ENCODE data around the gene DNMT1. TPM values are rescaled to one million over a fixed set of nuclear protein-coding genes. Genes with fewer than 3 reads are reported as not detected.
"Not testable (repeated sequence)": the region's sequence is repeated elsewhere in the genome, so short reads cannot be mapped to it uniquely, and the experiment has no call there.

DNMT1 gene
- total RNA-seq, 1 experiment from 2014 or later: 210 TPM

GRCh38 chr19:10167459-10167858 is 27.3 kb downstream of the DNMT1 start:
- DNase-seq (ENCODE audit: low spot score): no peak
- ATAC-seq: no peak
- TF ChIP-seq ZNF121 (CRISPR knock-in tag; IDR thresholded peaks at IDR 0.05) (no peak), IRF1 (CRISPR knock-in tag; IDR thresholded peaks at IDR 0.05) (no peak), SOX15 (CRISPR knock-in tag; IDR thresholded peaks at IDR 0.05) (no peak), KAT7 (CRISPR knock-in tag; IDR thresholded peaks at IDR 0.05; ENCODE audit: borderline replicate concordance) (no peak), ZNF512 (CRISPR knock-in tag; IDR thresholded peaks at IDR 0.05; ENCODE audit: borderline replicate concordance) (no peak), ZSCAN18 (CRISPR knock-in tag; IDR thresholded peaks at IDR 0.05) (no peak), SP1 (CRISPR knock-in tag; conservative IDR thresholded peaks at IDR 0.05) (no peak), ZNF532 (CRISPR knock-in tag; IDR thresholded peaks at IDR 0.05; ENCODE audit: borderline replicate concordance) (no peak), NFE2L1 (CRISPR knock-in tag; IDR thresholded peaks at IDR 0.05) (no peak), SMAD4 (CRISPR knock-in tag; IDR thresholded peaks at IDR 0.05) (no peak), GTF2I (CRISPR knock-in tag; conservative IDR thresholded peaks at IDR 0.05) (no peak), MLX (CRISPR knock-in tag; IDR thresholded peaks at IDR 0.05) (no peak)
- no peaks in the 10 kb centered on the region for H3K27me3 Mint-ChIP-seq (ENCODE audit: low read depth)
- no peaks in the 10 kb centered on the region for H3K4me1 Mint-ChIP-seq
- peaks cover 64% of the 10 kb centered on the region for H3K36me3 Mint-ChIP-seq
- no peaks in the 10 kb centered on the region for H3K9me3 Mint-ChIP-seq
- no peak overlapping the region for H3K27ac Mint-ChIP-seq
- ChIA-PET CTCF (interaction anchor here (1.4 to 1.7 kb wide), 2 partner anchors 82 to 91 kb away, joined by 4 to 10 read pairs; no protein-coding TSS in a partner anchor), POLR2A (no interaction called here)
- H3K4me3 Mint-ChIP-seq: no peak overlapping the region

GRCh38 chr19:10166501-10166900 is 28.3 kb downstream of the DNMT1 start:
- H3K4me3 Mint-ChIP-seq; H3K9me3 Mint-ChIP-seq; ATAC-seq; H3K4me1 Mint-ChIP-seq; POLR2A ChIA-PET; H3K27ac Mint-ChIP-seq; DNase-seq (ENCODE audit: low spot score); H3K27me3 Mint-ChIP-seq (ENCODE audit: low read depth): not testable (repeated sequence)
- H3K36me3 Mint-ChIP-seq: peaks cover 65% of the 10 kb centered on the region
- CTCF ChIA-PET: interaction anchor here (1.7 kb wide), 1 partner anchor 83 kb away, joined by 10 read pairs; no protein-coding TSS in a partner anchor

GRCh38 chr19:10166046-10166445 is 28.7 kb downstream of the DNMT1 start:
- Mint-ChIP-seq H3K27me3 (ENCODE audit: low read depth) (no peaks in the 10 kb centered on the region), H3K27ac (no peak overlapping the region), H3K36me3 (peaks cover 64% of the 10 kb centered on the region), H3K4me3 (no peak overlapping the region), H3K4me1 (no peaks in the 10 kb centered on the region), H3K9me3 (no peaks in the 10 kb centered on the region)
- ChIA-PET CTCF (no interaction called here), POLR2A (no interaction called here)
- ATAC-seq (no peak), DNase-seq (ENCODE audit: low spot score) (no peak)
- no peak for TF ChIP-seq ZNF232 (CRISPR knock-in tag; IDR thresholded peaks at IDR 0.05)
- TF ChIP-seq E2F1 (CRISPR knock-in tag; IDR thresholded peaks at IDR 0.05): no peak
- TF ChIP-seq GABPB1 (CRISPR knock-in tag; IDR thresholded peaks at IDR 0.05): no peak
- no peak for TF ChIP-seq PRRX2 (CRISPR knock-in tag; IDR thresholded peaks at IDR 0.05)
- TF ChIP-seq ARID4B (CRISPR knock-in tag; IDR thresholded peaks at IDR 0.05; ENCODE audit: borderline replicate concordance): no peak
- TF ChIP-seq ZSCAN18 (CRISPR knock-in tag; IDR thresholded peaks at IDR 0.05): no peak

All from WTC11 (cell line).